Peyer's patch (tissue), 4 donors: ENCODE data around the gene FLT1. TPM values are rescaled to one million over a fixed set of nuclear protein-coding genes. Genes with fewer than 3 reads are reported as not detected.

Experiments
- DNase-seq, 3 donors: peaks; one replicate each; pipeline ENCODE4 v3.0.0-alpha.2; 2017 to 2019
- H3K27ac ChIP-seq, 4 donors: fragments of 200-600 bp; sonication (generic); one replicate each; pipeline ENCODE4 v1.5.1; 2016 to 2019
- H3K27me3 ChIP-seq, 2 donors: fragments of 200-600 bp; sonication (generic); one replicate each; pipeline ENCODE4 v1.5.1; 2019
- H3K36me3 ChIP-seq, 3 donors: fragments of 200-600 bp; sonication (generic); one replicate each; pipeline ENCODE4 v1.5.1; 2016 to 2019
- H3K4me1 ChIP-seq, 4 donors: fragments of 200-600 bp; sonication (generic); one replicate each; pipeline ENCODE4 v1.5.1; 2016 to 2019
- H3K4me3 ChIP-seq, 4 donors: fragments of 200-600 bp; sonication (generic); 1 replicate in 3 of 4; 2 replicates in 1 of 4; pipeline ENCODE4 v1.5.1; 2016 to 2019; ENCODE audit warnings: mild to moderate bottlenecking in 1 of 4
- H3K9me3 ChIP-seq, 4 donors: fragments of 200-600 bp; sonication (generic); one replicate each; pipeline ENCODE4 v1.5.1; 2016 to 2019; ENCODE audit warnings: mild to moderate bottlenecking in 1 of 4
- POLR2A ChIP-seq, 2 donors: fragments of 450-650 bp; IDR thresholded peaks; one replicate each; pipeline ENCODE4 v1.5.1; 2017; ENCODE audit warnings: antibody characterized with exemption in 2 of 2, mild to moderate bottlenecking in 2 of 2, moderate library complexity in 2 of 2
- total RNA-seq, 4 donors: library from RNA; depleted of rRNA; stranded (reverse); fragments of >200 nt; gene quantifications; one replicate each; pipeline ENCODE4 v1.1.0, GENCODE V29; 2016
- TF ChIP-seq, protein P1 (sequence below), 6 experiments: fragments of 450-650 bp in 4 of 6; fragments of 200-600 bp in 2 of 6; sonication (generic) in 1 of 6; IDR thresholded peaks; one replicate each; pipeline ENCODE4 v1.5.1; 2017 to 2019; ENCODE audit warnings: antibody characterized with exemption in 6 of 6, mild to moderate bottlenecking in 3 of 6, moderate library complexity in 1 of 6

FLT1 gene
- total RNA-seq, 4 donors from 2014 or later = 3.0 to 14.0 (median 3.9) TPM

DNA sequence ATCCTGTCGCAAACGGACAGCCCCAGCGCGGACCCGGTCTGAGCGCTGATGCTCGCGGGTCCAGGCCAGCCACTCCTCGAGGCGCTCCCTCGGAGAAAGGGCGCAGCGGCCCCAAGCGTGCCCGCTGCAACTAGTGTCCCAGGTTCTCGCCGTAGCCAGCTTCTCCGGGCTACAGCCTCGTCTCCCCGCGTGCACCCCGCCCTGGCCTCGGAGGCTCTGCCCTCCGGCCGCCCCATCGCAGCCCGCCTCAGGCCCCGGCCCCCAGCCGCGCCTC lies 487 bp downstream of the FLT1 start:
- TF ChIP-seq, protein P1, sequence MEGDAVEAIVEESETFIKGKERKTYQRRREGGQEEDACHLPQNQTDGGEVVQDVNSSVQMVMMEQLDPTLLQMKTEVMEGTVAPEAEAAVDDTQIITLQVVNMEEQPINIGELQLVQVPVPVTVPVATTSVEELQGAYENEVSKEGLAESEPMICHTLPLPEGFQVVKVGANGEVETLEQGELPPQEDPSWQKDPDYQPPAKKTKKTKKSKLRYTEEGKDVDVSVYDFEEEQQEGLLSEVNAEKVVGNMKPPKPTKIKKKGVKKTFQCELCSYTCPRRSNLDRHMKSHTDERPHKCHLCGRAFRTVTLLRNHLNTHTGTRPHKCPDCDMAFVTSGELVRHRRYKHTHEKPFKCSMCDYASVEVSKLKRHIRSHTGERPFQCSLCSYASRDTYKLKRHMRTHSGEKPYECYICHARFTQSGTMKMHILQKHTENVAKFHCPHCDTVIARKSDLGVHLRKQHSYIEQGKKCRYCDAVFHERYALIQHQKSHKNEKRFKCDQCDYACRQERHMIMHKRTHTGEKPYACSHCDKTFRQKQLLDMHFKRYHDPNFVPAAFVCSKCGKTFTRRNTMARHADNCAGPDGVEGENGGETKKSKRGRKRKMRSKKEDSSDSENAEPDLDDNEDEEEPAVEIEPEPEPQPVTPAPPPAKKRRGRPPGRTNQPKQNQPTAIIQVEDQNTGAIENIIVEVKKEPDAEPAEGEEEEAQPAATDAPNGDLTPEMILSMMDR (IDR thresholded peaks at IDR 0.05) = no peak
- TF ChIP-seq POLR2A (IDR thresholded peaks at IDR 0.05) = no peak
- Histone ChIP-seq H3K9me3 (no peaks in the 10 kb centered on the region), H3K27me3 (peaks cover 0 to 36% of the 10 kb centered on the region in 2 donors), H3K27ac (peak overlapping the region in 2 of 4 donors; percentile 54 to 59), H3K4me3 (peak overlapping the region; percentile 1 to 56 (median 50)), H3K36me3 (no peaks in the 10 kb centered on the region), H3K4me1 (peaks cover 0 to 22% (median 8%) of the 10 kb centered on the region in 4 donors)
- DNase-seq = no peak

DNA sequence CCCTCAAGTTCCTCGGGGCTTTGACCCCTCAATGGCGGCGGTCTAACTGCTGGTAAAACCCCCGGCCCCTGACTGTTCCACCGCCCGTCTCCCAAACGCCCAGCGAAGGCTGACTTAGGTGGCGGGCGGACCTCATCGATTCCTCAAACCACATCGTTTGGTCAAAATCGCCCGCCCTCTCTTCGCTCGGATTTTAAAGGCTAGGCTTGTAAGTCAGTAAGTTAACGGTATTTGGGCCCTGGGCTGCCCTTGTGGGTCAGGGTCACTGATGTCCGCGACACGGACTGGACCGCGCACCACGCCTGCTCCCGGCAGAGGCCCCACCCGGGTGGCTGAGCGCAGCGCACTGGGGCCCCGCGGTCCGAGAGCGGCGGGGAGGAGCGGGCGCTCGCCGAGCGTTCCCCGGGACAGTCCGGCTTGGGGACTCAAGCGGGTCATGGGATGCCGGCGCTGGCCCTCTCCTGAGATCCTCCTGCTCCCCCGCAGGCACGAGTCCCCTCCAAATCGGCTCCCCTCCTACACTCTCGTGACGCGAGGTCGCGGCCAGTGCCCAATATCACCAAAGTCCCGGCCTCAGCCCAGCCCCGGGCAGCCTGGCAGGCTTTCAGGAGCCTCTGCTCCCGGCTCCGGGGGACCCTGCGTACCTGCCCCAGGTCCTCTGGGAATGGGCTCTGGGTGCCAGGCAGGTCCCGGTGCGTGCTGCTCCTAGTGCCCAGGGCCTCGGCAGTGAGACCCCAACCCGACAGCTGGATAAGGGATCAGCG lies 1.0 kb downstream of the FLT1 start:
- Histone ChIP-seq H3K4me3 (peak overlapping the region; percentile 1 to 56 (median 50)), H3K27me3 (peaks cover 0 to 36% of the 10 kb centered on the region in 2 donors), H3K36me3 (no peaks in the 10 kb centered on the region), H3K4me1 (peaks cover 0 to 22% (median 8%) of the 10 kb centered on the region in 4 donors), H3K9me3 (no peaks in the 10 kb centered on the region), H3K27ac (peak overlapping the region in 2 of 4 donors; percentile 54 to 59)
- TF ChIP-seq, protein P1 (IDR thresholded peaks at IDR 0.05) = no peak
- no peak for TF ChIP-seq POLR2A (IDR thresholded peaks at IDR 0.05)
- DNase-seq = no peak

DNA sequence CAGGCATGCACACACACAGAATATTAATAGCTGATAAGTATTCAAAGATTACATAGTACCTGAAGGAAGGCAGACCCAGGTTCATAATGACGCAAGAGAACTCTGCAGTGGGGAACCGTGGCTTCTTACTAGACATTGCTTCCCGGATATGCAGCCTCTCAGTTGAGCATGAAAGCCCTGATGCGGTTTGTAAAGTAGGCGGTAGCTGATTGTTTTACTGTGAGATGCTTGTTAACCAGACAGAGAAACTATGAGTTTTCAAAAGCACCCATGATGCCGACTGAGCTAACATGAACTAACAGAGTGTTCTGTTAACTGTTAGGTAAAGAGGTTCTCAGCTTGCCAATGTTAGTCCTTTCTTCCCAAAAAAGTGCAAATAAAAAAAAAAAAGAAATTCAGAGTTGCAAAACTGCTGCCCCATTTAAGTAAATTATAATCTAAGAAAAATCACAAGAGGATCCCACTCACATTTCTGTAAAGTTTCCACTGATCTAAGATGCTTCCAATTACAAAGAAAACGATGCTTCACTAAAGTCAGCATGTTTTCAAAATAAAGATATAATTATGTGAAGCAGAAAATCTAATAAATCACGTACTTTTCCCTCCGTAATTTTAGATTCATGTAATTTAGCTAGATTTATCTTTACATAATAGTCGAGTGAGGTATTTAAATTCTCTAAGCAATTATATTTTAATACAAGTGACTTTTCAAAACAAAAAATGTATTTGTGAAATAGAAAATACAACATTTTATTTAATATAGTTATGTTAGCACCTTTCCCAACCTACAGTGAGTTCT lies 2.2 kb downstream of the FLT1 start:
- peak overlapping the region in 1 of 4 donors; percentile 6 for H3K4me3 ChIP-seq
- DNase-seq = no peak
- TF ChIP-seq POLR2A (IDR thresholded peaks at IDR 0.05) = no peak
- TF ChIP-seq, protein P1 (IDR thresholded peaks at IDR 0.05) = no peak

DNA sequence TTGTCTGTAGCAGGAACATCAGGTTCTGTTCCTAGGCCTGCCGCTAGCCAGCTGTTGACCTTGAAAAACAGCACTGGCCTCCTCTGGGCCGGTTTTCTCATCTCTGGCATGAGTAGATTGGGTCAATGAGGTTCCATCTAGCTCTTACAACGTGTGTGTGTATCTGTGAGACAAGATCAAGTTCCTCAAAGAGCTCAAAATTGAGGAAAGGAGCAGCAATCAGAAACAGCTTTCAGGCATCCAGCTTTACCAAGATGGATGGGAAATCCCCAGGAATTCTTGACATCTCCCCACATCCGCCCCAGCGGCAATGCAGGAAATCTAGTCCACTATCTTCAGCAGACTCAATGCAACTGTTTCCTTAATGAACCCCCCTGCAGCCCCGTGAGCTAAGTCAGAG lies 4.9 kb downstream of the FLT1 start:
- TF ChIP-seq, protein P1 (IDR thresholded peaks at IDR 0.05) = no peak
- no peak for TF ChIP-seq POLR2A (IDR thresholded peaks at IDR 0.05)
- peaks cover 0 to 16% (median 7%) of the 10 kb centered on the region in 4 donors for H3K4me1 ChIP-seq
- peaks cover 0 to 31% of the 10 kb centered on the region in 2 donors for H3K27me3 ChIP-seq
- no peaks in the 10 kb centered on the region for H3K9me3 ChIP-seq
- DNase-seq = no peak
- no peaks in the 10 kb centered on the region for H3K36me3 ChIP-seq
- H3K4me3 ChIP-seq = no peak overlapping the region
- H3K27ac ChIP-seq = no peak overlapping the region

More for the DNA sequence above, 2.2 kb downstream of the FLT1 start:
- Histone ChIP-seq H3K4me1 (peaks cover 0 to 22% (median 8%) of the 10 kb centered on the region in 4 donors), H3K9me3 (no peaks in the 10 kb centered on the region), H3K27ac (no peak overlapping the region), H3K36me3 (no peaks in the 10 kb centered on the region), H3K27me3 (peaks cover 0 to 36% of the 10 kb centered on the region in 2 donors)

DNA sequence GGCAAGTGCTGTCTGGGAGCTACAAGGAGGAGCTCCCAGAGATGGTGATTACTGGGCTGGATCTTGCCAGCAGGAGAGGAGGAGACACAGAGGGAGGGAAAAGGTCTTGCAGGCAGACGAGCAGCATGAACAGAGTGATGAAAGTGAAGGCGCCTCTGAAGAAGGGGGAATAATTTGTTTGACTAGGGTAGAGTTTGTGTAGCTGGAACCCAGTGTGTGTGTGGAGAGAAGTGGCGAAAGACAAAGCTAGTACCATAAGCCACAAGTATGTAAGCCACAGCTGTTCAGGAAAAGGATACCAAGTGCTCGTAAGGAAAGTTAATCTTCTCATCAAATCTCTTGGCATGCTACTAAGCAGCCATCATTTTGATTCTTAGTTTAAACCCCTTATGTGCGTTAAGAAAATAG lies 5.4 kb downstream of the FLT1 start:
- no peaks in the 10 kb centered on the region for H3K36me3 ChIP-seq
- H3K27me3 ChIP-seq = peaks cover 0 to 26% of the 10 kb centered on the region in 2 donors
- peaks cover 0 to 11% (median 4%) of the 10 kb centered on the region in 4 donors for H3K4me1 ChIP-seq
- no peak overlapping the region for H3K27ac ChIP-seq
- no peaks in the 10 kb centered on the region for H3K9me3 ChIP-seq
- H3K4me3 ChIP-seq = no peak overlapping the region
- TF ChIP-seq, protein P1 (IDR thresholded peaks at IDR 0.05) = no peak
- TF ChIP-seq POLR2A (IDR thresholded peaks at IDR 0.05) = no peak
- DNase-seq = no peak
